RCC 7860 (cell line): Measurements from ENCODE around the gene CARD11.
"Not testable (repeated sequence)": the region's sequence is repeated elsewhere in the genome, so short reads cannot be mapped to it uniquely, and the experiment has no call there.

Experiments used
- DNase-seq: peaks from one replicate; pipeline ENCODE4 v3.0.0-alpha.2; 2015; ENCODE audit warnings: low spot score
- FAIRE-seq: peaks from 2 replicates; lab custom pipeline; 2012; peaks lifted over from hg19 to GRCh38; lab: Jason Lieb, UNC

The CARD11 gene

DNA sequence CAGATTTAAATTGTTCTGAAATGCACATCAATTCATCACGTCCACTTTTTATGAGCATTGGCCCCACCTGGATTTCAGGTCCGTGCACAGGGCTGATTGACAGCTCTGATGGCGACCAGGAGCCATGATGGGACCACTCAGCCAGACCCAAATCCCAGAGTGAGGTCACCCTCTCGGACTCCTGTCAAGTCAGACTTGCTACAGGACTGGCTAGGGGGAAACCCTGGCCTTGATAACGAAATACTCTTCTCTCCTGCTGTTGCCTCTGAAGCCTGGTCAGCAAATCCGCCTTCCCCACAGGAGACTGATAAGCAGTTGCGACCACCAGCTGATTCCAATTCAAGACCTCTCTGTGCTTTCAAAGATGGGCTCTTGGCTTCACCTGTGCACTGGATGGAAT is 76.4 kb downstream of the CARD11 start:
- no peak for DNase-seq
- FAIRE-seq, result no peak

DNA sequence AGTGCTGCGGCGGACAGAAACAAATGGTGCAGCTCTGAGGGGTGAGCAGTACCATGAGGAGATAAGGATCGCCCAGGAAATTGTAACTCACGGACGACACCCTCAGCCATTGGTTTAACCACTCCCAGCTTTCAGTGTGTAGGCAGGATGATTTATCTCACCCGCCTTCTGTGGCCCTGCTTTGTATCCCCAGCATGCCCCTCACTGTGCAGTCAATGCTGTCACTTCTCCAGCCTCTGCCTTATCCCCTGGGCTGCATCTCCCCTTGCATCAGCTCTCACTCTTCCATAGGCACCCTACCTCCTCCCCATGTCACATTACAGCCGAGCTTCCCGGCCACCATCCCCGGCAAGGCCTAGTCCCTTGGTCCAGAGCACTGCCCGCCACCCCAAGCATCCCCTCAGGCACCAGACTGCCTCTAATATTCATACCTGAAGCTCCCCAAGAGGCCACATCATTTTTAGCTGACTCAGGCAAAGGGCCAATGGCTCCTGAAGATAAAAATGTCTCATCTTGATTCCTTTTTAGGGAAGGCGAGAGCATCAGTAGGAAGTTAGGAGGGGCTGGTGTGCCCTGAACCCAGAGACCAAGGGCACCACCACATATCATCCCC is 77.1 kb downstream of the CARD11 start:
- DNase-seq (no peak), FAIRE-seq (no peak)

DNA sequence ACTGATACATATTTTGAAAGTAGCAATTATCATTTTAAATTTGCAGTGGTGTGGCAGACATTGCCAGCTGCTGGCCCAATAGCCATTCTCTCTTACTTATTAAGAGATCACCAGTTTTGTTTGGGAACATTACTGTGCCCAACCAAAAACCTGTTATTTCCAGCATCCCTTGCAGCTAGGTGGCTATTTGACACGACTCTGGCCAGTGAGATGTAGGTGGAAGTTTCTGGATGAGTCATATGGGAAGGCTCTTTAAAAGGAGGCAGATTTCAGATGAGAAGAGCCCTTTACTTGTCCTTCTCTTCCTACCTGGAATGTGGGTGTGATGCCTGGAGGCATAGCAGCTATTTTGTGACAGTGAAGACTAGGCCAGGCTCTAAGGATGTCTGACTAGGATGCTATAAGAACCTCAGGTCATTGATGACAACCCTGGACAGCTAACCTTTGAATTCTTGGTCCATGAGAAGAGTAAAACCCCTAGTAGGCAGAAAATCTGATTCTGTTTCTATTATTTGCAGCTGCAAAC is 77.9 kb downstream of the CARD11 start:
- FAIRE-seq (no peak), DNase-seq (no peak)

DNA sequence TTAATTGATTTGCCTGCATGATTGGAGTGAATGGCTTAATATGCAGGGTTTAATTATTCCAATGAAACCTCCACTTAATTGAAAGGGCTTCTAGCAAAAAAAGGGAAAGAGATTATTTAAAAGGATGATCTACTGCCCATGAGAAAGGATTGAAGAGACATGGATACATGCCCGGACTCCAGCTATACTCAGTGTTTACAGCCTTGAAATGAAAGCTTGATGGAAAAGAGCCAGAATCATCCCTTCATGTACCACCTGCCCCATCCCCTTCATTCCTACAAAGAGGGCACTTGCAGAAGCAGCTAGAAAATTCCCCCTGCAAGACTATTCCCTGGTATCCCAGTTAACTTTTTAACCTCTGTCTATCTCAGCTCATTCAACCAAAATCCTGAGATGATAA is 78.4 kb downstream of the CARD11 start:
- FAIRE-seq (no peak), DNase-seq (no peak)

DNA sequence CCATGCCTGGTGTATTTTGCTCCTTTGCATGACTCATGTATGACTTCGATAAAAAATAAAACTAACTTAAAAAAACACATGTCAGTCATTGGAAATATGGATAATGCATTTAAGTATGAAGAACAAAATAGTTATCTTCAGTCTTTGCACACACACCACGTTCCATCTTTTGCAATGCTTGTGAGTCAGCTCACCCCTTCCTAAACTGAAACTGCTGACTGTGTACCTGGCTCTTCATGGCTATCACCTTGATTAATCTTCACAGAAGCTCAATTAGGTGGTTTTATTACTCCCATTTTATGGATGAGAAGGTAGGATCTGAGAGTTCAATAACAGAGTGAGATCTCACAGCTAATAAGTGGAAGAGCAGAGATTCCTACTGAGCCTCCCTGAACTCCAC is 79.5 kb downstream of the CARD11 start:
- DNase-seq (no peak), FAIRE-seq (no peak)

DNA sequence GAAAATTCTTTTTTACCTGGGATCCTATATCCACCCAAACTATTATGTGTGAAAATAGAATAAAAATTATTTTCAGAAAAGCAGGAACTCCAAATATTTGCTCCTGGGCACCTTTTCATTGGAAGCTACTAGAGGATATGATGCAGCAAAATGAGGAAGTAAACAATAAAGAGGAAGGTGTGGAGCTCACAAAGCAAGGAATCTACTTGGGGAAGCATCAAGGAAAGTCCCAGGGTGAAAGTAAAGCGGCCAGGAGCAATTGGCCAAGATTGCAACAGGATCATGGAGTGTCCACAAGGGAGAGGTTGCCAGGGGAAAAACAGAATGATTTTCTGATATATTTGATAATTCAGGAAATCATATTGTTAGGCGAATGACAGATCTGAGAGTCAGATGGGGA is 80.8 kb downstream of the CARD11 start:
- no peak for FAIRE-seq
- DNase-seq, result no peak

DNA sequence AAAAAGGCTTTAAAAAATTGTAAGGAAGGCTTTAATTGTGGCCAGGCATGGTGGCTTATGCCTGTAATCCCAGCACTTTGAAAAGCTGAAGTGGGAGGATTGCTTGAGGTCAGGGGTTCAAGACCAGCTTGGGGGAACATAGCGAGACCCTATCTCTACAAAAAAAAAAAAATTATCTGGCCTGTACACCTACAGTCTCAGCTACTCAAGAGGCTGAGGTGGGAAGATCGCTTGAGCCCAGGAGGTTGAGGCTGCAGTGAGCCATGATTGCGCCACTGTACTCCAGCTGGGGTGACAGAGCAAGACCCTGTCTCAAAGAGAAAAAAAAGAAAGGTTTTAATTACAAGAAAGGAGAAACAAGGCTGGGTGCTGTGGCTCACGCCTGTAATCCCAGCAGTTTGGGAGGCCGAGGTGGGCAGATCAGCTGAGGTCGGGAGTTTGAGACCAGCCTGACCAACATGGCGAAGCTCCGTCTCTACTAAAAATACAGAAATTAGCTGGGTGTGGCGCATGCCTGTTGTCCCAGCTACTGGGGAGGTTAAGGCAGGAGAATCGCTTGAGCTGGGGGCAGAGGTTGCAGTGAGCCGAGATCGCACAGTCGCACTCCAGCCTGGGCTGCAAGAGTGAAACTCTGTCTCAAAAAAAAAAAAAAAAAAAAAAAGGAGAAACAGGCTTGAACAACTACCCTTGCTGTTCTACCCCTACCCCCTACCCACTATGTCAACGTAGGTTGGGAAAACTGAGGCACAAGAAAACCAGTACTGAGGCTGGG is 83.7 kb downstream of the CARD11 start:
- FAIRE-seq (no peak), DNase-seq (no peak)

DNA sequence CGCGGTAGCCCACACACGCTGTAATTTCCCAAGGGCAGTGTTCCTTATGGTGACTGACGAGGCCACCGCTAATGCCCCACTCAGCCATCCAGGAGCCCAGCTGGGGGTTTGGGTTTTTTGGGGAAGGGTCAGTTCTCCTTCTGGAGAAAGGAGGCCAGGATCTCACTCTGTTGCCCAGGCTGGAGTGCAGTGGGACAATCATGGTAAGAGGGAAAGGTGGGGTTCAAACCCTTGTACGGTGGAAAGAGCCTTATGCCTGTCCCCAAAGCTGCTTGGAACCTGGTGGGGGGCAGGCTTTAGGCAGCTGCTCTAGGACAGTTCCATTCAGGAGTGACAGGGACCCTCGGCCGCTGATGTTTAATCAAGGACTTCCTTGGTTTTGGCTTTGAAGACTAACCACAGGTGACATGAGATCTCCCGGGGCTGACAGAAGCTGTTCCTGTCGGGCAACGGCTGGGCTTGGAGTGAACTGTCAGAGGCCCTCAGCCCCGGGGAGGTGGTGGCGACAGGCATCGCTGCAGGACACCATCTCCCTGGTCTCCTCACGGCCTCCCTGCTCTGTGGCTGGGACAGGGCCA is 84.5 kb downstream of the CARD11 start:
- DNase-seq (no peak), FAIRE-seq (no peak)

DNA sequence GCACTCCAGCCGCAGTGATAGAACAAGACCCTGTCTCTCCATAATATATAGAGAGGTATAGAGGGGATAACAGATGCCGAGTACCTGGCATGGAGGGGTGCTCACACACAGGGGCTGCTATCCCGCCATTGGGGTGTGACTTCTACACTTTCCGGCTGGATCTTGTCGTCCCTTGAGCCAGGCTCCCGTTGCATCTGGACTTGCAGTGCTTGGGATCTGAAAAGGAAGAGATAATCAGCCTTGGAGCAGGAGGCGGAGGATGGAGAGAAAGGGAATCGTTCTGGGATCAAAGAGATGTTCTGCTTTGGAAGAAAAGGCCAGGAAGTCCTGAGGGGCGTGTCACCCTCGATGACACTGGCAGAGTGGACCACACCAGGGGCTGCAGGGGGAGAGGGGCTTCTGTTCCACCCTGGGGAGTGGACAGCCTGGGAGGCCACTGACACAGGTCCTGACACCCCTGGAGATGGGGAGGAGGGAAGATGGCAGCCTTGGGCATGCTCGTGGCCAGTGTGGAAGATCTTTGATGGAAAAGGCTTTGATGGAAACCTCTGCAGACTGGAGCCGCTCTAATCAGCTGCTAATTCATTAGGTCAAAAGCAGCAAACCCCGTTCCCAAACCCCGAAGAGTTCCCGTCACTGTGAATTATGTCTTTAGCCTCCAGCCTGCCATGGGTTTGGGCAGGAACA is 85.1 kb downstream of the CARD11 start:
- no peak for FAIRE-seq
- DNase-seq, result no peak

DNA sequence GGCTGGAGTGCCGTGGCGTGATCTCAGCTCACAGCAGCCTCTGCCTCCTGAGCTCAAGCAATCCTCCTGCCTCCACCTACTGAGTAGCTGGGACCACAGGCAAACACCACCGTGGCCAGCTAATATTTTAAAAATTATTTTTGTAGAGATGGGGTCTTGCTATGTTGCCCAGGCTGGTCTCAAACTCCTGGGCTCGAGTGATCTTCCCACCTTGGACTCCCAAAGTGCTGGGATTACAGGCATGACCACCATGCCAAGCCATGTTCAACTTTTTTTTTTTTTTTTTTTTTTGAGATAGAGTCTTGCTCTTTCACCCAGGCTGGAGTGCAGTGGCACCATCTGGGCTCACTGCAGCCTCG is 86.3 kb downstream of the CARD11 start:
- DNase-seq, FAIRE-seq: not testable (repeated sequence)

DNA sequence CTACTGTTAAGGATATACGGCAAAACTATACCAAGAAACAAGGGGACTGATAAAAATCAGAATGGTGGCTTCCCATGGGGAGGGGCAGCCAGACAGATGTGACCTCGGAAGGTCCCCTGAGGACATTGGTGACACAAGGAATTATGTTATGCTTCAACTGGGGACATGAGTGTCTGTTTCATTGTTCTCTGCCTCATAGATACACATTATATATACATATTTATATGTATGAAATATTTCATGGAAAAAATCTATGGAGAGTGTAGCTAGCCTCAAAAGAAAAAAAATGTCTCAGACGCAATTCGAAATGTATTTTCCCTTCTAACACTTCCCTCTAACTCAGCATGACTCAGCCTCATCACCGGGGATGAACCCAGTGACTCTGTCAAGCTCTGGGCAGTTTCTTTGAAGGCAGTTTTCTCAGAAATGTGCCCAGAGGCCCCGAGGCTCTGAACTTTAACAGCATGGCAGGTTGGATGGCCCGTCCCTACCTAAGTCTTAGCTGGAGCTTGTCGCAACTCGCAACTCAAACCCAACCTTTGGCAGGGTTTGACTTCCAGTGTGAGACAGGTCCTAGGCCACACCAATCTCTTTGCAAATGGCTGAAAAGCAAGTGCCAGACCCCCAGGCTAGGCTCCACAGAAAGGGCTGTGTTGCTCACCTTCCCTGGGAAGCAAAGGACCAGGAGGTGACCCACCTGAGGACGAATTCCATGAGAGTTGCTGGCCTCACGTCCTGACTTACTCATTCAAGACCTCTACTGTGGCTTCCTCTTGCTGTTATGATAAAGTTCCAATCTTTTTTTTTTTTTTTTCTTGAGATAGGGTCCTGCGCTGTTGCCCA is 86.9 kb downstream of the CARD11 start:
- FAIRE-seq (peak; percentile 88), DNase-seq (peak; percentile 59)

DNA sequence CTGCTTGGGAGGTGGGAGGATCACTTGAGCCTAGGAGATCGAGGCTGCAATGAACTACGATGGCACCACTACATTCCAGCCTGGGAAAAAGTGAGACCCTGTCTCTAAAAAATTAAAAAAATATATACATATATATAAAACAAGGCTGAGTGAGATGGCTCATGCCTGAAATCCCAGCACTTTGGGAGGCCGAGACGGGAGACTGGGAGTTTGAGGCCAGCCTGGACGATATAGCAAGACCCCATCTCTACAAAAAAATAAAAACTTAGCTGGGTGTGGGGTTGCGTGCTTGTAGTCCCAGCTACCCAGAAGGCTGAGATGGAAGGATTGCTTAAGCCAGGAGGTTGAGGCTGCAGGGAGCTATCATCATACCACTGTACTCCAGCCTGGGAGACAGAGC is 87.6 kb downstream of the CARD11 start:
- no peak for FAIRE-seq
- DNase-seq, result no peak

DNA sequence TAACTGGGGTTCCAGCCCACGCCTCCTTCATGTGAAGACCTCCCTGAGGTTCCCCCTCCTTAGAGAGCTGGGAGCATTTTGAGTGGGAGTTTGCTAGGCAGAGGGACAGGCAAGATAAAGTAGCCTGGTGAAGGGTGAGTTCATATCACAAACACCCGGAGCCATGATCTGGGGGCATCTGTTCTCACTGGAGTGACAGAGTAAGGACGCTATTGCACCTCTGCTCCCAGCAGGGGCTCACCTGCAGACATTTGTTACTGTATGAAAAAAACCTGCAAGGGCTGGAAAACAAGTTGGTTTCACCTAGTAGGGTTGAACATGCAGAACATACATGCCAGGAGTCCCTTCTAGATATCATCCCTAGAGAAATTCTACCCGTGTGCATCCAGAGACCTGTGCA is 88.4 kb downstream of the CARD11 start:
- FAIRE-seq (no peak), DNase-seq (no peak)

DNA sequence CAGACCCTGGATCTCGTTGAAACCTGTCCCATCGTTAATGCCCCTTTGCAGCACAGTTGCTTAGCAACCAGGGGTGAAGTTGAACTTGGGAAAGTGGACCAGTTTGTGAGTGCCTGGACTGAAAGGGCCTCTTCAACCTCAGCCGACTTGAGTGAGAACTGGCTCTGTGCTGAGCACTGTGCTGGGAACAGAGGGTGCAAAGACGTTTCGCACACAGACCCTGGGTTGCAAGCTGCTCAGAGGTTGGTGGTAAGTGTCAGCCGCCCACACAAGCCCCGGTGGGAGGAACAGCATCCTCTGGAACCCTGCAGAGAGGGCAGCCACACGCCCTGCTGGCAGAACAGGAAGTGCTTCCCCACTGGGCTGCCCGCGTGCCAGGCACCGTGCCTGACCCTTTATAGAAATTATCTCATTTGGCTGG is 89.2 kb downstream of the CARD11 start:
- no peak for FAIRE-seq
- no peak for DNase-seq

DNA sequence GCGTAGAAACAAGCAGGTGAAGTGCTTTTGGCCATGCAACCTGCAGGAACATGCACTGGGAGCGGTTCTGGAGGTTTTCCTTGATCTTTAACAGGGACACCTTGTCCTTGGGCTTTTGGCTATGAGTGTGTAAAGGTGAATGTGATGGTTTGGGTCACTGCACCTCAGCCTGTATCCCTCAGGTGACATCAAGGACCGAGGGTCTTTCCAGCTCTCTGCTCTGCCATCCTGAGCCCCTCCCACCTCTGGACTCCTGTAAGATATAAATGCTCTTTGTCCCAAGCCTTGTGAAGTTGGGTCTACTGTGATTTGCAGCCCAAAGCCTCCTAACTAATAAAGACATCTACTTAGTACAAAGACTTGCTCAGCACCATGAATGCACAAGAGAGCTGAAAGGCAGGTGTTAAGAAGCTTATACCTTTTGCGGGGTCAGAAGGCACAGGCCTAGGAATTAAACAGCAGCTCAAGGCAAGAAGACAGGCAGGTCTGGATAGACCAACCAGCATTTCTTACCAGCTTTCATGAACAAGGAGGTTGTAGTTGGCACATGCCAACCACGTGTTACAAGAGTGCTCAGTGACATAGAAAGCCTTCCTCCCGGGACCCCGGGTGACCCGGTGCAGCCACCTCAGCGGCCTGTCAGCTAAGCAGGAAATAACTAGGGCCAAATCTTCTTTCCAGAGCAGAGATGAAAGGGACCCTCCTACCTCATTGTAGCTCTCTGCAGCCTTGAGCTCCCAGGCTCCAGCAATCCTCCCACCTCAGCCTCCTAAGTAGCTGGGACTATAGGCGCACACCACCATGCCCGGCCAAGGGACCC is 89.9 kb downstream of the CARD11 start:
- FAIRE-seq, result no peak
- DNase-seq, result no peak

DNA sequence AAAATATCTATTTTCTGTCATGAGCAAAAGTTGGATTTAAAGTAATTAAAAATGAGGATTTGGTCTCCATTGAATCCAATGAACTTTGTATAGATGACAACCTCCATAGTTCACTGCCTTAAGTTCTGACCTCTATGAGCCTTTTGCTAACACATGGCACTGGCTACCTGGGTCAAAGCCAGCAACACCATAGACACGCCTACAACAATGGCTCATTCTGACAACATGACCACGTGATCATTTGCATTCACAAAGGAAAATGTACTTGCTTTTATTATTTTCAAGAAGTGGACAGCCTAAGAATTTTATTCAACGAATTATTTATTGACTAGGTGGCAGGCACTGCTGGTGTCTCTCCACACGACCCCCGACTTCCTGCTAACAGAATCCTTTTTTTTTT is 90.6 kb downstream of the CARD11 start:
- FAIRE-seq (no peak), DNase-seq (no peak)

DNA sequence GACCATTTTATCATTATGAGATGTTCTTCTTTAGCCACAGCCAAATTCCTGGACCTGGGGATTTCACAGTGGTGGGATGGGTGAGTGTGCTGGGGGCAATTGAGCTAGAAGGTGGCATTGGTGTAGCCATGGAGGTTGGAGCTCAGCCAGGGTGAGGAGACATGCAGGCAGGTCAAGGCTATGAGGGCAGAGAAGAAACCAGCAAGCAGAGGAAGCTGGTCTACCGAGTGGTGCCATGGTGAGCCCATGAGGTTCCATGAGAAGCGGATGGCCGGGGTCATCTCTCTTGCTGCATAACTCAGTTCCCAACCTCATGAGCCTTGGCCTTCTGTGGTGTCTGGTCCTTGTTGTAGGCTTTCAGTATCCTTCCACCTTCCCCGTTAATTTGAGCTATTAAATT is 91.4 kb downstream of the CARD11 start:
- DNase-seq, result no peak
- FAIRE-seq, result no peak

DNA sequence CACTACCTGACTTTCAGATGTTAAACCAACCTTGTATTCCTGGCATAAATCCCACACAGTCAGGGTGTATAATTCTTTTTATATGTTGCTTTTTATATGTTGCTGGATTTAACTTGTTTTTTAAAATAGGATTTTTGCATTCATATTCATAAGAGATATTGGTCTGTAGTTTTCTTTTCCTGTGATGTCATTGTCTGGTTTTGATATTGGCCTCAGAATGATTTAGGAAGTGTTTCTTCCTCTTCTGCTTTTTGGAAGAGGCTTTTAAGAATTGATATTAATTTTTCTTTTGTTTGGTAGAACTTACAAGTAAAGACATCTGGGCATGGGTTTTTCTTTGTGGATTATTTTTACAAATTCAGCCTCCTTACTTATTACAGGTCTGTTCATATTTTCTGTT is 93.1 kb downstream of the CARD11 start:
- FAIRE-seq (no peak), DNase-seq (no peak)

DNA sequence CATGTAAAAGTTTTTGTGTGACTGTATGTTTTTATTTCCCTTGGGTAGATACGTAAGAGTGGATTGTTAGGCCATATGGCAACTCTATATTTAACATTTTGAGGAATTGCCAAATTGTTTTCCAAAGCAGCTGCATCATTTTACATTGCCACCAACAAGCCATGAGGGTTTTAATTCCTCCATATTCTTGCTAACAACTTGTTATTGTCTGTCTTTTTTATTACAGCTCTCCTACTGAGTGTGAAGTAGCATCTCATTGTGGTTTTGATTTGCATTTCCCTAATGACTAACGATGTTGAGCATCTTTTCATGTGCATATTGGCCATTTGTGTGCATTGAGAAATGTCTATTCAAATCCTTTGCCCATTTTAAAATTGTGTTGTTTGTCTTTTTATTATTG is 94.9 kb downstream of the CARD11 start:
- FAIRE-seq, result no peak
- no peak for DNase-seq
